ENCODE measurements around the gene CD160.

GRCh38 chr1:145717833-145718232 lies 1.5 kb upstream of the CD160 start:
- TF ChIP-seq CTCF (IDR thresholded peaks at IDR 0.05 in 4 of 5, conservative IDR thresholded peaks at IDR 0.05 in 1 of 5) (no peak), POLR2A (IDR thresholded peaks at IDR 0.05) (no peak)
